Measurements from ENCODE around the gene FRRS1. TPM values are rescaled to one million over a fixed set of nuclear protein-coding genes. Genes with fewer than 3 reads are reported as not detected.

FRRS1 gene
- total RNA-seq, 1 donor from 2014 or later = 2.7 TPM

DNA sequence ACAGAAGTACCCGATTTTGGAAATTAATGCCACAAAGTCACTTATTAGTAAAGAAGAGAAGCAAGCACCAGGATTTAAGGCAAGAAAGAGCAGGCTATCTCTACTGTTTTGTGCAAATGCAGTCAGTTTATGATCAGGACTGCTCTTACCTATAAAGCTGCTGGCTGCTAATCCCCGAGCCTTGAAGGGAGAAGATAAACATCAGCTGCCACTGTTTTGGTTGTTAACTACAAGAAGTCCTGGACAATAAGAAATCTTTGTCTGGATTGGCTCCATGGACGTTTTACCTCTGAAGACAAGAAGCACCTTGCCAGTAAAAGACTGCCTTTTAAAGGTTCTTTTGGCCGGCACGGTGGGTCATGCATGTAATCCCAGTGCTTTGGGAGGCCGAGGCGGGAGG is 21.4 kb downstream of the FRRS1 start:
- DNase-seq = no peak
- intact Hi-C loops (cut with DNase I) = no loop called here
- no peak for ATAC-seq (ENCODE audit: poor library complexity)

DNA sequence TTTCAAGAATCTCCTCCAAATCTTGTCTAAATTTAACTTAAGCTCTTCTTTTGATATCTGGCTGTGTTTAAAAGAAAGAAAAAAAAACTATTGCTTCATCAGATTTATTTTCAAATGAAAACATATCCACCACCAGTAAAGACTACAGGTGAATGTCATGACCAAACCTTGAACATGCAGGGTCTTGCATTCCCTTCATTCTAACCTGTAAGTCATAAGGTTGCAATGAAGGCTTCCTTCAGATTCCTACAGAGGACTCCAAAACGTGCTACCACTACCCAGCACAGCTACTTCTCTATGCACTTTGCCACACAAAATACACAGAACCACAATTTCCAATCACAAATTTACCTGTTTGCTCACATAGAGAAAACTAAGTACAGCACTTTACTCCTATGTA is 26.3 kb downstream of the FRRS1 start:
- no peak for DNase-seq
- no peak for ATAC-seq (ENCODE audit: poor library complexity)
- intact Hi-C loops (cut with DNase I) = no loop called here

- DNase-seq (no peak), ATAC-seq (ENCODE audit: poor library complexity) (no peak)
- intact Hi-C loops (cut with DNase I) = no loop called here
Observed at GRCh38 chr1:99738858-99739465, 27.5 kb downstream of the FRRS1 start.

DNA sequence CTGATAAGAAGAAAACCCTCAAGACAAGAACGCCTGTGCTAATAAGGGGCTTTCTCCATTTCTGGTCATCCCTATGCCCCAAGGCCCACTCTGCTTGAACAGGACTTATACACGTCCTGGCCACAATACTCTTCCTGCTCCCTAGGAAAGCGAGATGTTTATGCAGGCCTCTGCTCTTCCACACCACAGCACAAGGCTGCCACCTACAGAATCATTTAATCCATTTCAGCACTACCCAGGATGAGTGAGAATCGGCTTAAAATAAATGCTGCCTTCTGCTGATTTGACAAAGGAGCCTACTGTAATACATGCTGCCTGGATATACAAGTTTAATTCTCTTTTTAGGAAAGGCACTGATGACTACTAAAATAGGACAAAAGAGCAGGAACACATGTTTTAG is 29.4 kb downstream of the FRRS1 start:
- DNase-seq = no peak
- peak; percentile 80 for ATAC-seq (ENCODE audit: poor library complexity)
- intact Hi-C loops (cut with DNase I) = no loop called here

GRCh38 chr1:99735852-99736251 is 30.6 kb downstream of the FRRS1 start:
- intact Hi-C loops (cut with DNase I) = no loop called here
- no peak for DNase-seq
- no peak for ATAC-seq (ENCODE audit: poor library complexity)

DNA sequence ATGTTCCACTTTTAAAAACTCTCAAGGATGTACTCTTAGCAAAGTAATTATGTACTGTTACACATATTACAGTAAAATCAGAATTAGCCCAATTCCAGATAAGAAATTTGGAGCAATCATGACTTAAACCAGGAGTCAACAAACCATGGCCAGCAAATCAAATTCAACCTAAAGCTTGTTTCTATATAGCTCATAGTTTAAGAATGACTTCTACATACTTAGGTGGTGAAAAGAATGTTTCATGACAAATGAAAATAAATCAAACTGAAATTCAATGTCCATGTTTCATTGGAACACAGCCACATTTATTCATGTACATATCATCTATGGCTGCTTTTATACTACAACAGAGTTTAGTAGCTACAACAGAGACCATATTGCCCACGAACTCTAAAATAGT is 35.1 kb downstream of the FRRS1 start:
- ATAC-seq (ENCODE audit: poor library complexity) (no peak), DNase-seq (no peak)
- intact Hi-C loops (cut with DNase I) = no loop called here

DNA sequence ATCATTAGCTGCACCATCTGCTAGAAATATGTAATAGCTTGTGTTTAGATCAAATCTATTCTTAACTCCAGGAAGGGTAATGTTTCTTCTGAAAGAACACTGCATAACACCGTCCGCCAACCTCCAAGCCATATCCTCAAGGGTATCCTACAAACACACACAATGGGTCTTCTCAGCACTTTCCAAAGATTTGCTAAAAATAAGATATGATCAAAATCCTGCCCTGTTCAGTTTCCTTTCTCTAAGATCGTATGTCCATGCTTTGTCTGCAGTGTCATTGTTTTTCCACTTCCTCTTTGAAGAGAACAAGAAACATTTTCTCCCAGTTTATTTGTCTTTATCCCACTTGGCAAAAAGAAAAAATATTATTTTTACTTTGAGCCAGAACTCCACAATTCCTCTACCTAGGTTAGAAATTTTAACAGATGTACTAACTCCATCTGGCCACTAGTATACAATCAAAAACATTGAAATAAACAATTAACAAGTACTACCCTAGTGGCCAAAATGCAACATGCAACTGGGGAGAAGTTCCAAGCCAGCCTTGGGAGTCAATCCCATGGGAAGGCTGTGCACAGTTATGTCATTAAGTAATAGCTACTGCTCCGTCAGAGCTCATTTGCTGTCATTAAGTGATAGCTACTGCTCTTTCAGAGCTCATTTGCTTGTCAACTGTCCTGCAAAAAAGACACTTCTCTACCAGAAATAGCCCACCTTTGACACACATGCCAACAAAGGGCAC is 37.8 kb downstream of the FRRS1 start:
- DNase-seq = no peak

GRCh38 chr1:99727575-99728185 is 38.8 kb downstream of the FRRS1 start:
- DNase-seq (no peak), ATAC-seq (ENCODE audit: poor library complexity) (peak; percentile 18)
- intact Hi-C loops (cut with DNase I) = no loop called here

More for the DNA sequence above, 37.8 kb downstream of the FRRS1 start:
- peak; percentile 75 for ATAC-seq (ENCODE audit: poor library complexity)
- intact Hi-C loops (cut with DNase I) = no loop called here

GRCh38 chr1:99726818-99727217 is 39.6 kb downstream of the FRRS1 start:
- ATAC-seq (ENCODE audit: poor library complexity) (no peak), DNase-seq (no peak)
- intact Hi-C loops (cut with DNase I) = no loop called here

- DNase-seq (no peak), ATAC-seq (ENCODE audit: poor library complexity) (no peak)
- intact Hi-C loops (cut with DNase I) = no loop called here
Observed at GRCh38 chr1:99726407-99726806, 40.0 kb downstream of the FRRS1 start.

GRCh38 chr1:99725996-99726395 is 40.4 kb downstream of the FRRS1 start:
- intact Hi-C loops (cut with DNase I) = no loop called here
- ATAC-seq (ENCODE audit: poor library complexity) = no peak
- DNase-seq = no peak

DNA sequence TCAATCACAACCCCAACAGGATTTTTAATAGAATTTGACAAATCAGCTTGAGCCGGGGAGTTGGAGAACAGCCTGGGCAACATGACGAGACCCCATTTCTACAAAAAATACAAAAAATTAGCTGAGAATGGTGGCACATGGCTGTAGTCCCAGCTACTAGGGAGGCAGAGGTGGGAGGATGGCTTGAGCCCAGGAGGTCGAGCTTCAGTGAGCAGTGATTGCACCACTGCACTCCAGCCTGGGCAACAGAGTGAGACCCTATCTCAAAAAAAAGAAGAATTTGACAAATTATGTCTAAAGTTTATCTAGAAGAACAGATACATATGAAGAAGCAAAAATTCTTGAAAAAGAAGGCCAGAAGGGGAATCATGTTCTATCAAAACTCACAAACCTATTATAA is 43.2 kb downstream of the FRRS1 start:
- intact Hi-C loops (cut with DNase I) = no loop called here
- DNase-seq (no peak), ATAC-seq (ENCODE audit: poor library complexity) (no peak)

DNA sequence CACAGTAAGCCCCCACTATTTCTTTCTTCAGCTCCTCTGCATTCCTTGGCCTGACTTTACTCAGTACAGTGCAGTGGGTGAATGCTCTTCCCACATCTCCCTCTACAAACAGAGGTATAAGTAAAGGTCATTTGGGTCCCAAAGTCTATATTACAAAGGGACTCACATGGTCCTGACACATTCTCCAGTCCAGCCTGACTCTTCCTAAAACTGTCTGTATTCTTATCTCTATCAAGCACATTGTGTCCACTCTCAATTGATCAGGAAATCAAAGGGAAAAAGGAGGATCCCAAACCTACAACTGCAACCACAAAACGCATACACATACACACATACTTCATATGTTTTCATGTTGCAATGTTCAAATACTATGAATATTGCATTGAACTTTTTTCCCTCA is 49.4 kb downstream of the FRRS1 start:
- ATAC-seq (ENCODE audit: poor library complexity) = no peak
- intact Hi-C loops (cut with DNase I) = no loop called here

DNA sequence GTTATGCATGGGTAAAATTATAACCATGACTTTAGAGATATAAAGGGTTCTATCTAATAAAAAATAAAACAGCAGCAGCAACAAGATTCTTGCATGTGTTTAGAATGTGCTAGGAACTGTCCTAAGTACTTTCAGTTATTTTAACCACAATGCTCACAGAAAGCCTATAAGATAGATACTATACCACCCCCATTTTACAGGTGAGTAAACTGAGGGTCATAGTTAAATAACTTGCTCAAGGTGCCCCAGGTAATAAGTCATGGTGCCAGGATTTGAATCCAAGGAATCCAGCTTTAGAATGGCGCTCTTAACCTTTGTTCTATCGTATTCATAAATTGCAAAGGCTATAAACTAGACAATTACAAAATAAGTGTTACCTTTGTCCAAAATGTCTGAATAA is 53.4 kb downstream of the FRRS1 start:
- intact Hi-C loops (cut with DNase I) = no loop called here
- no peak for DNase-seq

More for the DNA sequence above, 49.4 kb downstream of the FRRS1 start:
- DNase-seq = no peak

DNA sequence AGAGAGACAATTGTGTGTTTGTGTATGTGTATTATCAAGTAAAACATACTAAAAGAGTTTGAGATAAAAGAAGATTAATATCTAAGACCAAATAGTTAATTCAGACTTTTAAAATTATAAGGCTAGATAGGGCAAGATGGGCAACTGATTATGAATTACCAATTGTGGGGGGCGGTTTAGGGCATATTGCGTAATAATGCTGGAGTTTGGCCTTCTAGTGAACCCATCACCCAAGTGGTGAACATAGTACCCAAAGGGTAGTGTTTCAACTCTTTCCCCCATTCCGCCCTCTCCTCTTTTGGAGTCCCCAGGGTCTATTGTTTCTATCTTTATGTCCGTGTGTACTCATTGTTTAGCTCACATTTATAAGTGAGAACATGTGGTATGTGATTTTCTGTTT is 55.4 kb downstream of the FRRS1 start:
- DNase-seq (no peak), ATAC-seq (ENCODE audit: poor library complexity) (no peak)
- intact Hi-C loops (cut with DNase I) = no loop called here

More for the DNA sequence above, 53.4 kb downstream of the FRRS1 start:
- no peak for ATAC-seq (ENCODE audit: poor library complexity)

GRCh38 chr1:99707535-99708142 is 58.8 kb downstream of the FRRS1 start:
- DNase-seq = peak; percentile 71
- intact Hi-C loops (cut with DNase I) = loop anchor here (5.0 to 10.0 kb wide), 2 partner anchors 173 to 530 kb away; no protein-coding TSS in a partner anchor

DNA sequence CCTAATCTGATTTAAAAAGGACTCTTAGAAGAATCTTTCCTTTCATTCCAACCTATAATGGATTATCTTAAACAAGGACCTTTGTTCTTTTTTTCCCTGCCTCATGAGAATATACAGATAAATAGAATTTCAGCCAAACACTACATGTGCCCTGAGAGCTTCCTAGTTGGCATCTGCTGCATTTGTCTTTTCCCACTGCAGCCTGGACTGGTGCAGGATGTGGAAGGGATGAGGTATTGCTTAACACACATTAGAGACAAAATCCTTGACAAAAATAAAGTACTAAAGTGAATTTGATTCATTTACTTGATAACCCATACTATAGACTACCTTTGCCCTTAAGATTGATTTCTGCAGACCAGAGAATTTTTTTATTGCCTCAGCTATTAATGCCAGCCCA is 61.0 kb downstream of the FRRS1 start:
- no peak for ATAC-seq (ENCODE audit: poor library complexity)
- intact Hi-C loops (cut with DNase I) = loop anchor here (5.0 to 10.0 kb wide), 2 partner anchors 171 to 528 kb away; no protein-coding TSS in a partner anchor
- DNase-seq = no peak

More at GRCh38 chr1:99707535-99708142, 58.8 kb downstream of the FRRS1 start:
- peak; percentile 92 for ATAC-seq (ENCODE audit: poor library complexity)

DNA sequence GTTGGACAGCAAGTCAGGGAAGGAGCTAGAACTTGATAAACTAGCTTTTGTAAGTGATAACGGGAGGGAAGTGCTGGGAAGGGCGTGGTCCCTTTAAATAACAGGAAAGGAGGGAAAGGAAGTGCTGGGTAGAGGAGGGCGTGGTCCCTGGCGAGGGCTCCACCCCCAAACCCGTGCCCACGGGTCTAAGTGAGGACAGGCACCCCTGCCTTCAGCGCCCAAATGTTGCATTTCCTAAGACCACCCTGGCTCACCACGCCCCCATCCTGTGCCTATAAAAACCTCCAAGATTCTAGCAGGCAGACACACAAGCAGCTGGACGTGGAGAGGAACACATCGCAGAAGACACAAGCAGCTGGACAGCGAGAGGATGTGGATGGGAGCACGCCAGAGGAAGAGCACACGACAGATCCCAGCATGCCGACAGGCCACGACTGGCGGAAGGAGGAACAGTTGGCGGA is 62.0 kb downstream of the FRRS1 start:
- ATAC-seq (ENCODE audit: poor library complexity) (no peak), DNase-seq (no peak)
- intact Hi-C loops (cut with DNase I) = loop anchor here (10.0 kb wide), 1 partner anchor 170 kb away; no protein-coding TSS in a partner anchor

- intact Hi-C loops (cut with DNase I) = loop anchor here (10.0 kb wide), 1 partner anchor 167 kb away; no protein-coding TSS in a partner anchor
- ATAC-seq (ENCODE audit: poor library complexity) (no peak), DNase-seq (no peak)
Observed at GRCh38 chr1:99702221-99702620, 64.2 kb downstream of the FRRS1 start.
